ENCODE measurements around the gene PNLIPRP1. TPM values are rescaled to one million over a fixed set of nuclear protein-coding genes. Genes with fewer than 3 reads are reported as not detected.

PNLIPRP1 gene
- not detected for total RNA-seq

DNA sequence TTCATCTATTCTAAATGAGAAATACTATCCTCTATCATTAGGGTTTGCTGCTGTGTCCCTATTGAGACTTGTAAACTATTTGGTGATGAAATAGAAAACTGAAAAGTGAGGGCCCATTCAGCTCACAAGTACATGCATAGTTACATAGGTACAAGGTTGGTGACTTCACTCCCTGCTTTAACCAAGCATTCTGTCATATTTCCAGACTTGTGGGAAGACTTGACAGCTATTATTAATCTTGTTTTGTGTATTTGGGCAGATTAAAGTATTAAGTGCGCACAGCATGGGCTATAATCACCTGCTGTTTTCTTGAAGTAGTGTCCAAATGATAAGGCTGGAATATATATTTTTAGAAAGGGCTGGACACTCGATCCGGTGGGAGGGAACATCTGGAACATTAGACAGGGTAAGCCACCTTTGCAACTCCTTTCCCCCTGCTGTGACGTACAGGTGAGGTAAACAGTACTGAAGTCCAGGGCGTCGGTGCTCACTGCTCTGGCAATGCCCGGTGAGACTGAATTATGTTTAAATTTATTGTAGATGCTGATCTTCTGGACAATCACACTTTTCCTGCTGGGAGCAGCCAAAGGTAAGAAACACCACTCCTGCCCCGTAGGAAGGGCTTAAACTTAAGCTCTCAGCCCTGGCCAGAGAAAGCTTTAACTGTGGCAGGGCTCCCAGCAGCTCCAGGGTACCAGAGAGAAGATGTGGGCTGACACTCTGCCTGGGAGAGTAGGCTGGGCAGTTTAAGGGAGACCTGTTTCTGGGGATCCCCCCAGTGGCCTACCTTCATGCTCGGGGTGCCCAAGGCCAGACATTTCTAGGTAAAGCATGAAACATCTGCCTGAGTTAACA is at the start of gene PNLIPRP1:
PNLIPRP1 (plus strand) TSS at position 370 of the 855 bp plus-strand sequence; CDS start at position 541, 171 bp downstream.
- Mint-ChIP-seq H3K36me3 (ENCODE audit: insufficient read depth in 2 of 2) (no peaks in the 10 kb centered on the region), H3K4me3 (no peak within 1 kb of the TSS), H3K27me3 (ENCODE audit: low read depth) (no peaks in the 10 kb centered on the region), H3K27ac (no peak within 1 kb of the TSS), H3K4me1 (ENCODE audit: low read depth) (no peaks in the 10 kb centered on the region), H3K9me3 (peaks cover 0 to 2% of the 10 kb centered on the region in 2 donors)
- ATAC-seq (replicated peaks in 1 of 2) (no peak), DNase-seq (no peak)

DNA sequence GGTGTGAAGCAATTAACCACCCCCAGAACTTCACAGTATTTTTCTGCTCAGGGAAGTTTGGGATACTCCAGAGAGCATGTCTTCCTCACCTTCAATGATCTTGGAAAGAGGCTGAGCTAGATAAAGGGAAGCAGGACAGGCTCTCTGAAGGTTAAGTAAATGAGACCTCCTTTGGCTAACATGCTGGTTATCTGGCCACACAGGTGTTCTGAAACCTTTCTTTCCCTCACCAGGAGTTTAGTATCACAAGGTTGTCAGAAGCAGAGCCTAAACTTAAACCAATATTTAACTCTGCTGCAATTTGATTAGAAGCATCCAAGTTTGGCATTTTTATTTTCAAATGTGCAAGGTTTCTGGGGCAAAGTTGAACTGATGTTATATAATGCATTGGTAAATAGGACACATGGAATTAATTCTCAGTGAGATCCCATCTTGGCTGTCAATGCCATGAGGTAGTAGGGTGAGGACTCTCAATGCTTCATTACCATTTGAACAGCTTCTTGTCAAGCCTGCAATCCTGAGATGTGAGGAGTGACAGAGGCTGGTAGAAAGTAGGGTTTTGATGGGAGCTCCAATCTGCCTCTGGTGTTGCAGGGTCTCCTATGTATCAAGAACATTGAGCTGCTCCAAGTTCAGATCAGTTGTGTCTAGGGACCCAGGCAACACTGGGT is 48.6 kb upstream of the PNLIPRP1 start:
- no peak for DNase-seq
- peaks cover 6% of the 10 kb centered on the region for H3K27me3 Mint-ChIP-seq (ENCODE audit: low read depth)
- peaks cover 7 to 8% of the 10 kb centered on the region in 2 donors for H3K9me3 Mint-ChIP-seq
- H3K27ac Mint-ChIP-seq = no peak overlapping the region
- H3K36me3 Mint-ChIP-seq (ENCODE audit: insufficient read depth in 2 of 2) = peaks cover 0 to 7% of the 10 kb centered on the region in 2 donors
- H3K4me1 Mint-ChIP-seq (ENCODE audit: low read depth) = no peaks in the 10 kb centered on the region
- no peak for ATAC-seq (replicated peaks in 1 of 2)
- no peak overlapping the region for H3K4me3 Mint-ChIP-seq

DNA sequence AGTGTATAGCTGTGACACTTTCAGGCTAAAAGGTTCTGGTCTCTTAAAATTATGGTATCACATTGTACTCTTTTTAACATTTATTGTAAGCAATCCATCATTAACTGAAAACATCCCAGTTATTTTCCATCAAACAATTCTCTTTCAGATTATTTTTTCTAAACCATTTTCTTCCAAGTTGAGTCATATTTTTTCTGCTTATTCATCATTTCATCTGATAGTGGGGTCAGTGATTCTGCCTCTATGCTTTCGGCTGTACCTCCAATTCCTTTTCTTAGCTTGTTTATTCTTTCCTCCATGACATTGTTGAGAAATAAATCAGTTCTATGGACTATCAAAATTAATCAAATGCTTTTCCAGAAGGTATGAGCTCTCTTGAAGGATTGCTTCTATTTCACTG is 45.6 kb upstream of the PNLIPRP1 start:
- Mint-ChIP-seq H3K36me3 (ENCODE audit: insufficient read depth in 2 of 2) (peaks cover 0 to 3% of the 10 kb centered on the region in 2 donors), H3K27ac (no peak overlapping the region), H3K4me3 (no peak overlapping the region), H3K9me3 (peaks cover under 1 to 5% of the 10 kb centered on the region in 2 donors), H3K27me3 (ENCODE audit: low read depth) (no peaks in the 10 kb centered on the region), H3K4me1 (ENCODE audit: low read depth) (no peaks in the 10 kb centered on the region)
- DNase-seq (no peak), ATAC-seq (replicated peaks in 1 of 2) (no peak)

DNA sequence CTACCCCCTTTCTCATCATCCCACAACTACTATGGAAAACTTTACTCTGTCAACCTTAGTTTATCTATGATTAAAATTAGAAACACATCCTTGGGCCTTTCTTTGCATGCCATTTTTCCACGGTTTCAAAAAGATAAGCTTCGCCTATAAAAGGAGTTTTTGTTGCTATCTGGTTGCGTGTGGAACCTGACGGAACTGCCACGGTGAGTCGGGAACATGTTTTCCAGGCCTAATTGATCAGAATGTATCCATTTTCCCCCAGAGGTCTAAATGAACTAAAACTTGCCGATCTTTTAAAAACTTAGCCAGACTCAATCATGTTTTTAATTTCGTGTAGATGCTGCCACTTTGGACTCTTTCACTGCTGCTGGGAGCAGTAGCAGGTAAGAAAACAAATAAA is 45.0 kb upstream of the PNLIPRP1 start, which contains the start of gene PNLIP:
PNLIP (plus strand) TSS at position 176 of the 400 bp plus-strand sequence; CDS start at position 338, 162 bp downstream.
- no peaks in the 10 kb centered on the region for H3K4me1 Mint-ChIP-seq (ENCODE audit: low read depth)
- no peak within 1 kb of the TSS for H3K27ac Mint-ChIP-seq
- H3K9me3 Mint-ChIP-seq = peaks cover 0 to 2% of the 10 kb centered on the region in 2 donors
- no peak within 1 kb of the TSS for H3K4me3 Mint-ChIP-seq
- H3K36me3 Mint-ChIP-seq (ENCODE audit: insufficient read depth in 2 of 2) = peaks cover 0 to under 1% of the 10 kb centered on the region in 2 donors
- DNase-seq (no peak), ATAC-seq (replicated peaks in 1 of 2) (no peak)
- no peaks in the 10 kb centered on the region for H3K27me3 Mint-ChIP-seq (ENCODE audit: low read depth)

DNA sequence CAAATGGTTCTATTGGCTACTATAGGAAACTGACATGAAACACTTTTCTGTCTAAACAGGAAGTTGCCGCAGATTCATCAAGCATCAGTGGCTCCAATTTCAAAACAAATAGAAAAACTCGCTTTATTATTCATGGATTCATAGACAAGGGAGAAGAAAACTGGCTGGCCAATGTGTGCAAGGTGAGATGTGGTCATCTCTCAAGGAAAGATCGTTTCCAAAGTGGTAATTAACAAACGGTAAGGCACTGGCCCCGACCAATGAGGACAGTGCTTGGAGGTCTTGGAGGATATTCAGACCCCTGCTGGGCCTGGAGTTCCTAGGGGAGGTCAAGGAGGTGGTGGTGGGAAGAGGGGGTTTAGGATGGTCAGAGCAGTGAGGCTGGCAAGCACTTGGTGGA is 42.5 kb upstream of the PNLIPRP1 start:
- DNase-seq (no peak), ATAC-seq (replicated peaks in 1 of 2) (no peak)
- no peaks in the 10 kb centered on the region for H3K4me1 Mint-ChIP-seq (ENCODE audit: low read depth)
- H3K27ac Mint-ChIP-seq = no peak overlapping the region
- peaks cover 1 to 2% of the 10 kb centered on the region in 2 donors for H3K9me3 Mint-ChIP-seq
- H3K36me3 Mint-ChIP-seq (ENCODE audit: insufficient read depth in 2 of 2) = no peaks in the 10 kb centered on the region
- H3K4me3 Mint-ChIP-seq = no peak overlapping the region
- H3K27me3 Mint-ChIP-seq (ENCODE audit: low read depth) = no peaks in the 10 kb centered on the region

DNA sequence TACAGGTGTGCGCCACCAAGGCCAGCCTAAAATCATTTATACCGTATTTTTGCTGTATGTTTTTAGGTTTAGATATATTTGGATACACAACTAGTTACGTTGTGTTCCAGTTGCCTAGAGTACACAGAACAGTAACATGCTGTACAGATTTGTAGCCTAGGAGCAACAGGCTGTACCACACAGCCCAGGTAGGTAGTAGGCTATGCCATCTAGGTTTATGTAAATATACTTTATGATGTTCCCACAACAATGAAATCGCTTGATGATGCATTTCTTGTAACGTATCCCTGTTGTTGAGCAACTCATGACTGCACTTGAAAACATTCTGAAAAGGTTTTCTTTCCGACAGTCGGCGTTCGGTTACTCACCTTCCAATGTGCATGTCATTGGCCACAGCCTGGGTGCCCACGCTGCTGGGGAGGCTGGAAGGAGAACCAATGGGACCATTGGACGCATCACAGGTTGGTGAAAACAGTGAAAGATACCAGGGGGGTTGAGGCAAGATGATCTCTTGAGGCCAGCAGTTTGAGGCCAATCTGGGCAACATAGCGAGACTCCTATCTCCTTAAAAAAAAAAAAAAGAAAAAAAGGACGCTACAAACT is 37.3 kb upstream of the PNLIPRP1 start:
- no peak overlapping the region for H3K4me3 Mint-ChIP-seq
- H3K27me3 Mint-ChIP-seq (ENCODE audit: low read depth) = no peaks in the 10 kb centered on the region
- H3K4me1 Mint-ChIP-seq (ENCODE audit: low read depth) = no peaks in the 10 kb centered on the region
- no peaks in the 10 kb centered on the region for H3K36me3 Mint-ChIP-seq (ENCODE audit: insufficient read depth in 2 of 2)
- ATAC-seq (replicated peaks in 1 of 2) (no peak), DNase-seq (no peak)
- no peak overlapping the region for H3K27ac Mint-ChIP-seq
- peaks cover 0 to 1% of the 10 kb centered on the region in 2 donors for H3K9me3 Mint-ChIP-seq

DNA sequence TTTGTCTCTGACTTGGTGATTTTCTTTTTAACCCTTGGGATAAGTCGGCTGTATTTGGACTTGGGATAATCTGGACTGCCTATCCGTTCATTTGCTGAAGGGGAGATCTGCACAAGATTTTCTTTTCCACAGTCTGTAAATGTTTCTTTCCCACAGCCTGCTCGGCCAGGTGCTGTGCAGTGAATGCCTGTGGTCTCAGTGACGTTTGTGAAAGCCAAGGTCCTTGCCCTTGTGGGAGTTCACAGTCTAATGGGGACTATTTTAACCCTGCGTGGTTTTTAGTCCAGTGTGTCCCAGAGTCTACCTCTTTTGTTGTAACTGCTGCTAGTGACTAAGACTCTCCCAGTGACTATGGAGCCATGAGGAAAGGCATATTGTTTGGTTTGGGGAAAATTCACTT is 36.1 kb upstream of the PNLIPRP1 start:
- Mint-ChIP-seq H3K4me3 (no peak overlapping the region), H3K27me3 (ENCODE audit: low read depth) (no peaks in the 10 kb centered on the region), H3K36me3 (ENCODE audit: insufficient read depth in 2 of 2) (no peaks in the 10 kb centered on the region), H3K4me1 (ENCODE audit: low read depth) (no peaks in the 10 kb centered on the region), H3K27ac (no peak overlapping the region), H3K9me3 (peaks cover 0 to 1% of the 10 kb centered on the region in 2 donors)
- ATAC-seq (replicated peaks in 1 of 2) = no peak
- DNase-seq = no peak

DNA sequence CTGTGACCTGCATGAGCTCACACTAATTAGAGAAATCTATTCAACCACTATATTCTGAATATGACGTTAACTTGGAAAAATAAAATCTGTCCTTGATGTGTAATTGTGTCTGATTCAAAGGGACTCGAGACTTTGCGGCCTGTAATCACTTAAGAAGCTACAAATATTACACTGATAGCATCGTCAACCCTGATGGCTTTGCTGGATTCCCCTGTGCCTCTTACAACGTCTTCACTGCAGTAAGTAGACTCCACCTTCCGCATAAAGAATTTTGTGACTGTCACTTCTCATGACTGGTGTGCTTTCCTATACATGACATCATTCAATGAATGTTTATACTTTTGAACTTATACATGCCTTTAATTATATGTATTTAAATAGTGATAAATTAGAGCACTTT is 34.9 kb upstream of the PNLIPRP1 start:
- DNase-seq = no peak
- H3K27ac Mint-ChIP-seq = no peak overlapping the region
- H3K4me3 Mint-ChIP-seq = no peak overlapping the region
- H3K4me1 Mint-ChIP-seq (ENCODE audit: low read depth) = no peaks in the 10 kb centered on the region
- H3K27me3 Mint-ChIP-seq (ENCODE audit: low read depth) = no peaks in the 10 kb centered on the region
- ATAC-seq (replicated peaks in 1 of 2) = no peak
- H3K36me3 Mint-ChIP-seq (ENCODE audit: insufficient read depth in 2 of 2) = no peaks in the 10 kb centered on the region
- peaks cover 0 to 1% of the 10 kb centered on the region in 2 donors for H3K9me3 Mint-ChIP-seq

DNA sequence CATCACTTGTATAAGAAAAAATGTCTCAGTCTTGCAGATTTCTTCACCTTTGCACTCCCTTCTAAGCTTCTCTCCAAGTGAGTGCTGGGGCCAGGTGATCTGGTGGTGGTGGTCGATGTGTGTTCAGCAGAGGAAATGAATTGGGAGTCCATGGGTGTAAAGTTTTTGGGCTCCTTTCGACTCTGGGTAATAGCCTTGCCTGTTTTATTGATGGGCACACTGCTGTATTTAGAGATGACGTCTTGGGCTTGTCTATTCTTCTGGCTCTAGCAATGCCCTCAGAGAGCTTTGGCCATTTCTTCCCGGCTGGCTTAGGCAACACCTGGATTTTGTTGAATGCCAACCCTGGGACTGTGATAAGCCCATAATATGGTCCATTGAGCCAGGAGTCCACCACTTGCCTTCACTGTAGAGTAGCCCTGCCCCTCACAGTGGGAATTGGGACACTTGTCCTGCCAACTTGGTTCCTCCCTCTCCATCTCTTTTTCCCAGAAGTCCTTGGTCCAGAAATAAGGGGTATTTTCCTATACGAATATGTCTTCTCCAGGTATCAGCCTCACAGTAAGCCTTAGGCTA is 33.4 kb upstream of the PNLIPRP1 start:
- no peaks in the 10 kb centered on the region for H3K4me1 Mint-ChIP-seq (ENCODE audit: low read depth)
- no peak overlapping the region for H3K27ac Mint-ChIP-seq
- DNase-seq (no peak), ATAC-seq (replicated peaks in 1 of 2) (no peak)
- peaks cover 0 to 1% of the 10 kb centered on the region in 2 donors for H3K9me3 Mint-ChIP-seq
- no peaks in the 10 kb centered on the region for H3K36me3 Mint-ChIP-seq (ENCODE audit: insufficient read depth in 2 of 2)
- H3K27me3 Mint-ChIP-seq (ENCODE audit: low read depth) = no peaks in the 10 kb centered on the region
- H3K4me3 Mint-ChIP-seq = no peak overlapping the region

DNA sequence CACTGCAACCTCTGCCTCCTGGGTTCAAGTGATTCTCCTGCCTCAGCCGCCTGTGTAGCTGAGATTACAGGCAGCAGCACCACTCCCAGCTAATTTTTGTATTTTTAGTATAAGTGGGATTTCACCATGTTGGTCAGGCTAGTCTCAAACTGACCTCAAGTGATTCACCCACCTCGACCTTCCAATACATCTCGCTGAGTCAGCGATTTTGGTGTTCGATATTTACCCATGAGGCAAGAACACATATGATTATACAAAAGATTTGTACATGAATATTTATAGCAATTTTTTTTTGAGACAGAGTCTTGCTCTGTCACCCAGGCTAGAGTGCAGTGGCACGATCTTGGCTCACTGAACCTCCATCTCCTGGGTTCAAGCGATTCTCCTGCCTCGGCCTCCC is 25.2 kb upstream of the PNLIPRP1 start:
- DNase-seq (no peak), ATAC-seq (replicated peaks in 1 of 2) (no peak)
- no peaks in the 10 kb centered on the region for H3K36me3 Mint-ChIP-seq (ENCODE audit: insufficient read depth in 2 of 2)
- peaks cover 0 to under 1% of the 10 kb centered on the region in 2 donors for H3K9me3 Mint-ChIP-seq
- no peak overlapping the region for H3K4me3 Mint-ChIP-seq
- no peaks in the 10 kb centered on the region for H3K27me3 Mint-ChIP-seq (ENCODE audit: low read depth)
- H3K4me1 Mint-ChIP-seq (ENCODE audit: low read depth) = no peaks in the 10 kb centered on the region
- H3K27ac Mint-ChIP-seq = no peak overlapping the region

DNA sequence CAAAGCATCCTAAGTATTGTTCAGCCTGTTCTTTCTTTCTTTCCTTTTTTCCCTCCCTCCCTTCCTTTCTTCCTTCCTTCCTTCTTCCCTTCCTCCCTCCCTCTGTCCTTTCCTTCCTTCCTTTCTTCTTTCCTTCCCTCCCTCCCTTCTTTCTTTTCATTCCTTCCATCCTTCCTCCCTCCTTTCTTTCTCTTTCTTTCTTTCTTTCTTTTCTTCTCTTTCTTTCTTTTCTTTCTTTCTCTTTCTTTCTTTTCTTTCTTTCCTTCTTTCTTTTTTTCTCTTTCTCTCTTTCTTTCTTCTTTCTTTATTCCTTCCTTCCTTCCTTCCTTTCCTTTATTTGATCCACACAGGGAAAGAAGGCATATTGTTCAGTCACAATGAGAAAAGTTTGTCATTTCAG is 23.8 kb upstream of the PNLIPRP1 start:
- Mint-ChIP-seq H3K9me3 (peaks cover 0 to 2% of the 10 kb centered on the region in 2 donors), H3K27ac (peak overlapping the region; percentile 32), H3K36me3 (ENCODE audit: insufficient read depth in 2 of 2) (no peaks in the 10 kb centered on the region), H3K27me3 (ENCODE audit: low read depth) (no peaks in the 10 kb centered on the region), H3K4me3 (no peak overlapping the region), H3K4me1 (ENCODE audit: low read depth) (no peaks in the 10 kb centered on the region)
- DNase-seq (no peak), ATAC-seq (replicated peaks in 1 of 2) (no peak)

DNA sequence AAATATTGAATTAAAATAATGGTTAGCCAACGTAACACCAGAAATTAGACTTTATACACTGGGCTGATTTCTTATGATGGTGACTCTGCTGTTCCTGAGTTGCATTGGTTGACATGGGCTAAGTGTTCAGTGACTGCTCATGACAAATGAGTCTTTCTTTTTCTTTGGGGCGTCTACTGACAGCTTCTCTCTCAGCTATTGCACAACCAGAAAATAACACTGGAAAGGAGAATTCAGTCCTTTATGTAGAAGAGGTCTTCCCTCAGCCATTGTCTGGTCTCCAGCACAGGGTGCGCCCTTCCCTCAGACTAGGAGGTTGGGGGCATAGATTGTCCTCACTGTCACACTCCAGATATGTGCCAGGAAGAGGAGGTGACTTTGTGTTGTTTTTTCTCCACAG is 23.4 kb upstream of the PNLIPRP1 start:
- Mint-ChIP-seq H3K36me3 (ENCODE audit: insufficient read depth in 2 of 2) (no peaks in the 10 kb centered on the region), H3K9me3 (peaks cover 0 to 2% of the 10 kb centered on the region in 2 donors), H3K4me3 (no peak overlapping the region), H3K4me1 (ENCODE audit: low read depth) (no peaks in the 10 kb centered on the region), H3K27me3 (ENCODE audit: low read depth) (no peaks in the 10 kb centered on the region), H3K27ac (no peak overlapping the region)
- DNase-seq = no peak
- ATAC-seq (replicated peaks in 1 of 2) = no peak

DNA sequence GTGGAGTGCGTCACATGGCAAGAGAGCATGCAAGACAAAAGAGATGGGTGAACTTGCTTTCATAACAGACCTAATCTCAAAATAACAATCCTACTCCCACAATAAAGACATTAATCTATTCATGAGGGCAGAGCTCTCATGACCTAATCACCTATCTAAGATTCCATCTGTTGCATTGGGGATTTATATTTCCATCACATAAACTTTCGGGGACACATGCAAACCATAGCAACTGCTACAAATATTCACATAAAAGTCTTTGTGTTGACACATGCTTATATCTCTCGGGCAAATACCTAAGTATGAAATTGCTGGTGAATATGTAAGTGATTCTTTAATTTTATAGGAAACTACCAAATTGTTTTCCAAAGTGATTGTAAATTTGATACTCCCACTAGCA is 16.0 kb upstream of the PNLIPRP1 start:
- Mint-ChIP-seq H3K9me3 (peaks cover 3 to 4% of the 10 kb centered on the region in 2 donors), H3K4me1 (ENCODE audit: low read depth) (no peaks in the 10 kb centered on the region), H3K4me3 (no peak overlapping the region), H3K36me3 (ENCODE audit: insufficient read depth in 2 of 2) (peaks cover 0 to 1% of the 10 kb centered on the region in 2 donors), H3K27ac (no peak overlapping the region), H3K27me3 (ENCODE audit: low read depth) (peaks cover 5% of the 10 kb centered on the region)
- DNase-seq (no peak), ATAC-seq (replicated peaks in 1 of 2) (no peak)

Measured in activated T-cell treated with anti-CD3 and anti-CD28 coated beads, Interleukin-2, amount 50 U/mL, for 72 hours (primary cell).